ENCODE results near the gene MYLK.

- TF ChIP-seq FOXA3 (CRISPR knock-in tag; conservative IDR thresholded peaks at IDR 0.05 in 1 of 2, IDR thresholded peaks at IDR 0.05 in 1 of 2) (no peak), NONO (IDR thresholded peaks at IDR 0.05; ENCODE audit: low read depth in 2 of 2, low read length in 1 of 2) (no peak), SP1 (CRISPR knock-in tag; IDR thresholded peaks at IDR 0.05) (no peak), JUN (IDR thresholded peaks at IDR 0.05; ENCODE audit: borderline replicate concordance, low read depth, low read length) (no peak), JUN (CRISPR knock-in tag; IDR thresholded peaks at IDR 0.05; ENCODE audit: borderline replicate concordance) (no peak), ZNF263 (CRISPR knock-in tag; IDR thresholded peaks at IDR 0.05; ENCODE audit: borderline replicate concordance) (no peak), ZNF23 (CRISPR knock-in tag; IDR thresholded peaks at IDR 0.05) (no peak), ZFP91 (CRISPR knock-in tag; IDR thresholded peaks at IDR 0.05) (no peak), EZH2 (IDR thresholded peaks at IDR 0.05; ENCODE audit: borderline replicate concordance, low read depth, low read length) (no peak), KLF10 (CRISPR knock-in tag; IDR thresholded peaks at IDR 0.05) (no peak), SMAD3 (CRISPR knock-in tag; conservative IDR thresholded peaks at IDR 0.05) (no peak), POLR2A (conservative IDR thresholded peaks at IDR 0.05) (no peak), RUNX1 (IDR thresholded peaks at IDR 0.05; ENCODE audit: low read depth) (no peak), CXXC5 (CRISPR knock-in tag; IDR thresholded peaks at IDR 0.05) (no peak)
- TF ChIP-seq, protein P1, sequence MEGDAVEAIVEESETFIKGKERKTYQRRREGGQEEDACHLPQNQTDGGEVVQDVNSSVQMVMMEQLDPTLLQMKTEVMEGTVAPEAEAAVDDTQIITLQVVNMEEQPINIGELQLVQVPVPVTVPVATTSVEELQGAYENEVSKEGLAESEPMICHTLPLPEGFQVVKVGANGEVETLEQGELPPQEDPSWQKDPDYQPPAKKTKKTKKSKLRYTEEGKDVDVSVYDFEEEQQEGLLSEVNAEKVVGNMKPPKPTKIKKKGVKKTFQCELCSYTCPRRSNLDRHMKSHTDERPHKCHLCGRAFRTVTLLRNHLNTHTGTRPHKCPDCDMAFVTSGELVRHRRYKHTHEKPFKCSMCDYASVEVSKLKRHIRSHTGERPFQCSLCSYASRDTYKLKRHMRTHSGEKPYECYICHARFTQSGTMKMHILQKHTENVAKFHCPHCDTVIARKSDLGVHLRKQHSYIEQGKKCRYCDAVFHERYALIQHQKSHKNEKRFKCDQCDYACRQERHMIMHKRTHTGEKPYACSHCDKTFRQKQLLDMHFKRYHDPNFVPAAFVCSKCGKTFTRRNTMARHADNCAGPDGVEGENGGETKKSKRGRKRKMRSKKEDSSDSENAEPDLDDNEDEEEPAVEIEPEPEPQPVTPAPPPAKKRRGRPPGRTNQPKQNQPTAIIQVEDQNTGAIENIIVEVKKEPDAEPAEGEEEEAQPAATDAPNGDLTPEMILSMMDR (IDR thresholded peaks at IDR 0.05 in 2 of 3, conservative IDR thresholded peaks at IDR 0.05 in 1 of 3; ENCODE audit: insufficient read depth in 2 of 3, low read depth in 1 of 3, low read length in 3 of 3): no peak
These were observed 312.7 kb downstream of the MYLK start for GRCh38 chr3:123571264-123571972.

Data from K562 (cell line).